Activated naive CD8-positive, alpha-beta T cell treated with anti-CD3 and anti-CD28 coated beads, Interleukin-2, amount 50 U/mL, for 24 hours (primary cell): Measurements from ENCODE around the gene BTG1.

Experiments used
- ATAC-seq: fragments of 150-1000 bp; cut with Tn5 transposase; one replicate; pipeline ENCODE4 v1.10.0; 2021
- DNase-seq: peaks from one replicate; pipeline ENCODE4 v3.0.0; 2021
- H3K27ac Mint-ChIP-seq: one replicate; pipeline ENCODE4 v1.8.0; 2021; ENCODE audit warnings: mild to moderate bottlenecking, mixed read lengths
- H3K27me3 Mint-ChIP-seq: one replicate; pipeline ENCODE4 v1.8.0; 2021; ENCODE audit warnings: mixed read lengths
- H3K36me3 Mint-ChIP-seq: one replicate; pipeline ENCODE4 v1.8.0; 2021; ENCODE audit warnings: low read depth, mixed read lengths
- H3K4me1 Mint-ChIP-seq: one replicate; pipeline ENCODE4 v1.8.0; 2021; ENCODE audit warnings: mixed read lengths
- H3K4me3 Mint-ChIP-seq: one replicate; pipeline ENCODE4 v1.8.0; 2021; ENCODE audit warnings: mild to moderate bottlenecking, moderate library complexity, mixed read lengths
- H3K9me3 Mint-ChIP-seq: one replicate; pipeline ENCODE4 v1.8.0; 2021; ENCODE audit warnings: mixed read lengths

Gene BTG1

GRCh38 chr12:92164712-92165111 lies 19.1 kb upstream of the BTG1 start:
- DNase-seq, result no peak
- no peak overlapping the region for H3K27ac Mint-ChIP-seq
- H3K27me3 Mint-ChIP-seq, result no peaks in the 10 kb centered on the region
- H3K9me3 Mint-ChIP-seq, result no peaks in the 10 kb centered on the region
- no peak overlapping the region for H3K4me3 Mint-ChIP-seq
- no peak for ATAC-seq
- no peaks in the 10 kb centered on the region for H3K36me3 Mint-ChIP-seq
- H3K4me1 Mint-ChIP-seq, result peaks cover 44% of the 10 kb centered on the region

GRCh38 chr12:92162079-92162478 lies 16.4 kb upstream of the BTG1 start:
- no peaks in the 10 kb centered on the region for H3K27me3 Mint-ChIP-seq
- ATAC-seq (peak; percentile 48), DNase-seq (no peak)
- H3K27ac Mint-ChIP-seq, result no peak overlapping the region
- peaks cover 60% of the 10 kb centered on the region for H3K4me1 Mint-ChIP-seq
- no peaks in the 10 kb centered on the region for H3K9me3 Mint-ChIP-seq
- H3K36me3 Mint-ChIP-seq, result no peaks in the 10 kb centered on the region
- no peak overlapping the region for H3K4me3 Mint-ChIP-seq

- DNase-seq (no peak), ATAC-seq (peak; percentile 66)
- peak overlapping the region; percentile 54 for H3K4me3 Mint-ChIP-seq
- peaks cover 72% of the 10 kb centered on the region for H3K4me1 Mint-ChIP-seq
- no peaks in the 10 kb centered on the region for H3K36me3 Mint-ChIP-seq
- H3K27ac Mint-ChIP-seq, result peak overlapping the region; percentile 28
- no peaks in the 10 kb centered on the region for H3K27me3 Mint-ChIP-seq
- H3K9me3 Mint-ChIP-seq, result no peaks in the 10 kb centered on the region
Measured at GRCh38 chr12:92158796-92159439, 13.3 kb upstream of the BTG1 start.

GRCh38 chr12:92156704-92157395 lies 11.2 kb upstream of the BTG1 start:
- Mint-ChIP-seq H3K27me3 (no peaks in the 10 kb centered on the region), H3K4me1 (peaks cover 62% of the 10 kb centered on the region), H3K27ac (peak overlapping the region; percentile 44), H3K36me3 (peaks cover 3% of the 10 kb centered on the region), H3K9me3 (no peaks in the 10 kb centered on the region), H3K4me3 (peak overlapping the region; percentile 32)
- ATAC-seq (no peak), DNase-seq (no peak)

GRCh38 chr12:92156139-92156538 lies 10.5 kb upstream of the BTG1 start:
- H3K4me1 Mint-ChIP-seq, result peaks cover 56% of the 10 kb centered on the region
- no peak for ATAC-seq
- peak overlapping the region; percentile 44 for H3K27ac Mint-ChIP-seq
- H3K27me3 Mint-ChIP-seq, result no peaks in the 10 kb centered on the region
- H3K9me3 Mint-ChIP-seq, result no peaks in the 10 kb centered on the region
- H3K36me3 Mint-ChIP-seq, result peaks cover 8% of the 10 kb centered on the region
- peak overlapping the region; percentile 32 for H3K4me3 Mint-ChIP-seq
- DNase-seq, result no peak

- H3K27me3 Mint-ChIP-seq, result no peaks in the 10 kb centered on the region
Measured at GRCh38 chr12:92155733-92156132, 10.1 kb upstream of the BTG1 start.

GRCh38 chr12:92151916-92152315 lies 6.3 kb upstream of the BTG1 start:
- no peak overlapping the region for H3K4me3 Mint-ChIP-seq

More at GRCh38 chr12:92155733-92156132, 10.1 kb upstream of the BTG1 start:
- DNase-seq (no peak), ATAC-seq (no peak)
- H3K9me3 Mint-ChIP-seq, result no peaks in the 10 kb centered on the region
- no peak overlapping the region for H3K4me3 Mint-ChIP-seq
- peaks cover 51% of the 10 kb centered on the region for H3K4me1 Mint-ChIP-seq
- H3K27ac Mint-ChIP-seq, result peak overlapping the region; percentile 44
- H3K36me3 Mint-ChIP-seq, result peaks cover 8% of the 10 kb centered on the region

GRCh38 chr12:92149563-92149962 lies 3.9 kb upstream of the BTG1 start:
- DNase-seq, result no peak
- no peaks in the 10 kb centered on the region for H3K9me3 Mint-ChIP-seq
- H3K4me3 Mint-ChIP-seq, result peak overlapping the region; percentile 12
- H3K36me3 Mint-ChIP-seq, result peaks cover 19% of the 10 kb centered on the region
- peaks cover 1% of the 10 kb centered on the region for H3K27me3 Mint-ChIP-seq
- H3K27ac Mint-ChIP-seq, result peak overlapping the region; percentile 65
- H3K4me1 Mint-ChIP-seq, result peaks cover 30% of the 10 kb centered on the region
- no peak for ATAC-seq

More at GRCh38 chr12:92151916-92152315, 6.3 kb upstream of the BTG1 start:
- no peak overlapping the region for H3K27ac Mint-ChIP-seq
- DNase-seq (no peak), ATAC-seq (no peak)
- no peaks in the 10 kb centered on the region for H3K27me3 Mint-ChIP-seq
- peaks cover 39% of the 10 kb centered on the region for H3K4me1 Mint-ChIP-seq
- H3K36me3 Mint-ChIP-seq, result peaks cover 14% of the 10 kb centered on the region
- no peaks in the 10 kb centered on the region for H3K9me3 Mint-ChIP-seq

- no peaks in the 10 kb centered on the region for H3K9me3 Mint-ChIP-seq
- peaks cover 40% of the 10 kb centered on the region for H3K36me3 Mint-ChIP-seq
- DNase-seq (no peak), ATAC-seq (no peak)
- H3K4me3 Mint-ChIP-seq, result peak overlapping the region; percentile 99
- peaks cover 33% of the 10 kb centered on the region for H3K4me1 Mint-ChIP-seq
- H3K27ac Mint-ChIP-seq, result peak overlapping the region; percentile 90
- peaks cover 1% of the 10 kb centered on the region for H3K27me3 Mint-ChIP-seq
Measured at GRCh38 chr12:92147491-92147890, 1.8 kb upstream of the BTG1 start.

- peaks cover 43% of the 10 kb centered on the region for H3K36me3 Mint-ChIP-seq
- H3K27ac Mint-ChIP-seq, result peak overlapping the region; percentile 90
- ATAC-seq, result no peak
- H3K4me3 Mint-ChIP-seq, result peak overlapping the region; percentile 99
- H3K4me1 Mint-ChIP-seq, result peaks cover 33% of the 10 kb centered on the region
- peaks cover 1% of the 10 kb centered on the region for H3K27me3 Mint-ChIP-seq
- no peak for DNase-seq
- H3K9me3 Mint-ChIP-seq, result no peaks in the 10 kb centered on the region
Measured at GRCh38 chr12:92146497-92147224, 1.0 kb upstream of the BTG1 start.

- H3K4me1 Mint-ChIP-seq, result peaks cover 34% of the 10 kb centered on the region
- ATAC-seq (peak; percentile 2), DNase-seq (no peak)
- H3K27ac Mint-ChIP-seq, result peak overlapping the region; percentile 90
- peaks cover 52% of the 10 kb centered on the region for H3K36me3 Mint-ChIP-seq
- H3K27me3 Mint-ChIP-seq, result peaks cover 1% of the 10 kb centered on the region
- H3K9me3 Mint-ChIP-seq, result no peaks in the 10 kb centered on the region
- H3K4me3 Mint-ChIP-seq, result peak overlapping the region; percentile 99
Measured at GRCh38 chr12:92145481-92145730, 240 bp downstream of the BTG1 start.

- H3K27ac Mint-ChIP-seq, result peak overlapping the region; percentile 90
- peak; percentile 1 for ATAC-seq
Measured at GRCh38 chr12:92144631-92145480, 790 bp downstream of the BTG1 start.

GRCh38 chr12:92143686-92144630 lies 1.7 kb downstream of the BTG1 start:
- H3K36me3 Mint-ChIP-seq, result peaks cover 61% of the 10 kb centered on the region
- no peaks in the 10 kb centered on the region for H3K9me3 Mint-ChIP-seq
- ATAC-seq (peak; percentile 53), DNase-seq (peak; percentile 59)
- peaks cover 37% of the 10 kb centered on the region for H3K4me1 Mint-ChIP-seq
- peak overlapping the region; percentile 99 for H3K4me3 Mint-ChIP-seq
- peak overlapping the region; percentile 90 for H3K27ac Mint-ChIP-seq
- H3K27me3 Mint-ChIP-seq, result peaks cover 1% of the 10 kb centered on the region

More at GRCh38 chr12:92144631-92145480, 790 bp downstream of the BTG1 start:
- peaks cover 1% of the 10 kb centered on the region for H3K27me3 Mint-ChIP-seq
- DNase-seq, result peak; percentile 58
- peak overlapping the region; percentile 99 for H3K4me3 Mint-ChIP-seq
- peaks cover 58% of the 10 kb centered on the region for H3K36me3 Mint-ChIP-seq
- H3K9me3 Mint-ChIP-seq, result no peaks in the 10 kb centered on the region
- peaks cover 35% of the 10 kb centered on the region for H3K4me1 Mint-ChIP-seq
